Hepatocyte (in vitro differentiated cells): ENCODE results near the gene PKNOX2. TPM values are rescaled to one million over a fixed set of nuclear protein-coding genes. Genes with fewer than 3 reads are reported as not detected.

Experiments
- DNase-seq: peaks from one replicate; pipeline ENCODE4 v3.0.0-alpha.2; 2016; ENCODE audit warnings: low spot score
- H2AFZ ChIP-seq: fragments of 200-600 bp; sonication (generic); 2 replicates; pipeline ENCODE4 v1.6.0; 2016; ENCODE audit warnings: antibody characterized with exemption, mild to moderate bottlenecking
- H3K27ac ChIP-seq: fragments of 200-600 bp; sonication (generic); 2 replicates; pipeline ENCODE4 v1.5.1; 2016; ENCODE audit warnings: mild to moderate bottlenecking
- H3K27me3 ChIP-seq: fragments of 200-600 bp; sonication (generic); 2 replicates; pipeline ENCODE4 v1.6.1; 2016
- H3K36me3 ChIP-seq: fragments of 200-600 bp; sonication (generic); replicated peaks from 2 replicates; pipeline ENCODE4 v1.5.1; 2016; ENCODE audit warnings: low read depth; ENCODE audit not compliant: insufficient read depth
- H3K4me1 ChIP-seq: fragments of 200-600 bp; sonication (generic); 2 replicates; pipeline ENCODE4 v1.5.1; 2016; ENCODE audit warnings: mild to moderate bottlenecking, moderate library complexity; ENCODE audit not compliant: insufficient read depth
- H3K4me2 ChIP-seq: fragments of 200-600 bp; sonication (generic); 2 replicates; pipeline ENCODE4 v1.6.0; 2016
- H3K4me3 ChIP-seq: fragments of 200-600 bp; sonication (generic); 2 replicates; pipeline ENCODE4 v1.5.1; 2016; ENCODE audit warnings: mild to moderate bottlenecking
- H3K79me2 ChIP-seq: fragments of 200-600 bp; sonication (generic); 2 replicates; pipeline ENCODE4 v1.6.0; 2017; ENCODE audit warnings: mild to moderate bottlenecking
- H3K9me2 ChIP-seq: fragments of 200-600 bp; sonication (generic); replicated peaks from 2 replicates; pipeline ENCODE4 v1.6.0; 2017; ENCODE audit warnings: mild to moderate bottlenecking; ENCODE audit not compliant: insufficient read depth
- H3K9me3 ChIP-seq: fragments of 200-600 bp; sonication (generic); 2 replicates; pipeline ENCODE4 v1.5.1; 2016; ENCODE audit warnings: low read depth, mild to moderate bottlenecking
- H4K20me1 ChIP-seq: fragments of 200-600 bp; sonication (generic); 2 replicates; pipeline ENCODE4 v1.6.0; 2016; ENCODE audit warnings: mild to moderate bottlenecking; ENCODE audit not compliant: insufficient read depth, poor library complexity, severe bottlenecking
- EZH2 ChIP-seq: fragments of 200-600 bp; sonication (generic); IDR thresholded peaks from 2 replicates; pipeline ENCODE4 v1.6.1; 2016; ENCODE audit warnings: antibody characterized with exemption, mild to moderate bottlenecking, borderline replicate concordance
- EZH2phosphoT487 ChIP-seq: fragments of 200-600 bp; sonication (generic); IDR thresholded peaks from one replicate; pipeline ENCODE4 v1.6.1; 2018; ENCODE audit warnings: antibody characterized with exemption, mild to moderate bottlenecking, low read depth, moderate library complexity; ENCODE audit not compliant: unreplicated experiment, severe bottlenecking
- WGBS: methylation state at CpG from one replicate; pipeline ENCODE4 v1.1.6; 2016; ENCODE audit warnings: low lambda C conversion rate; ENCODE audit errors: missing lambda C conversion rate; 5-methylcytosine and 5-hydroxymethylcytosine counted together
- polyA plus RNA-seq: library from polyadenylated mRNA; unstranded; fragments of >200 nt; fragmentation: Nextera tagmentation; extraction: Ambion mirVana; gene quantifications from 2 replicates; pipeline ENCODE4 v1.2.1, GENCODE V29; 2016
- total RNA-seq: library from RNA; depleted of rRNA; stranded (reverse); fragments of >200 nt; gene quantifications from 2 replicates; pipeline ENCODE4 v1.2.3, GENCODE V29; 2014
- TF ChIP-seq, protein P1 (sequence below): fragments of 200-600 bp; sonication (generic); IDR thresholded peaks from 2 replicates; pipeline ENCODE4 v1.5.1; 2016; ENCODE audit warnings: antibody characterized with exemption, mild to moderate bottlenecking; ENCODE audit not compliant: poor library complexity

Gene PKNOX2
- total and polyA plus RNA-seq, 2 experiments from 2014 or later = 3.0 to 3.1 TPM

DNA sequence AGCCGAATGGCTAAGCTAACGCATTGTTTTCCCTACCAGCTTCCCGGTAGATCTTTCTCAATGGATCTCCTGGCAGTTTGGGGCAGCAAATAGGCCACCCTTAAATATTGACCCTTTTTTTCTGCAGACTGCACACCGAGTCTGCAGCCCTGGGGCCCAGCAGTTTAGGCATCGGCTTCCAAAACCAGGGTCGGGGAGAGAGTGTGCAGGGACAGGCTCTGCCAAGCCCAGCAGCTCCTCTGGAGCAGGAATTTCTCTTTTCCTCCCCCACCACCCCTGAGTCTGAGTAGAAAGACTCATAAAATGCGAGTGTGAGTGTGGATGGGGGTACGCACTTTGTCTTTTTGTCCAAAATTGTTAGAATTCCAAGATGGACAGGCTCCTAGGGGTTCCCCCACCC is 218.3 kb downstream of the PKNOX2 start:
- Histone ChIP-seq H3K4me3 (no peak overlapping the region), H3K79me2 (no peaks in the 10 kb centered on the region), H3K27ac (no peak overlapping the region), H3K36me3 (no peaks in the 10 kb centered on the region), H3K9me3 (no peaks in the 10 kb centered on the region), H3K4me1 (no peaks in the 10 kb centered on the region), H3K27me3 (no peaks in the 10 kb centered on the region), H3K9me2 (no peaks in the 10 kb centered on the region), H2AFZ (no peak overlapping the region), H4K20me1 (no peaks in the 10 kb centered on the region), H3K4me2 (no peak overlapping the region)
- TF ChIP-seq, protein P1, sequence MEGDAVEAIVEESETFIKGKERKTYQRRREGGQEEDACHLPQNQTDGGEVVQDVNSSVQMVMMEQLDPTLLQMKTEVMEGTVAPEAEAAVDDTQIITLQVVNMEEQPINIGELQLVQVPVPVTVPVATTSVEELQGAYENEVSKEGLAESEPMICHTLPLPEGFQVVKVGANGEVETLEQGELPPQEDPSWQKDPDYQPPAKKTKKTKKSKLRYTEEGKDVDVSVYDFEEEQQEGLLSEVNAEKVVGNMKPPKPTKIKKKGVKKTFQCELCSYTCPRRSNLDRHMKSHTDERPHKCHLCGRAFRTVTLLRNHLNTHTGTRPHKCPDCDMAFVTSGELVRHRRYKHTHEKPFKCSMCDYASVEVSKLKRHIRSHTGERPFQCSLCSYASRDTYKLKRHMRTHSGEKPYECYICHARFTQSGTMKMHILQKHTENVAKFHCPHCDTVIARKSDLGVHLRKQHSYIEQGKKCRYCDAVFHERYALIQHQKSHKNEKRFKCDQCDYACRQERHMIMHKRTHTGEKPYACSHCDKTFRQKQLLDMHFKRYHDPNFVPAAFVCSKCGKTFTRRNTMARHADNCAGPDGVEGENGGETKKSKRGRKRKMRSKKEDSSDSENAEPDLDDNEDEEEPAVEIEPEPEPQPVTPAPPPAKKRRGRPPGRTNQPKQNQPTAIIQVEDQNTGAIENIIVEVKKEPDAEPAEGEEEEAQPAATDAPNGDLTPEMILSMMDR = no peak
- TF ChIP-seq EZH2phosphoT487 = no peak
- no peak for TF ChIP-seq EZH2
- no peak for DNase-seq
- WGBS = 61% methylated on average over 8 of the region's 8 CpGs

DNA sequence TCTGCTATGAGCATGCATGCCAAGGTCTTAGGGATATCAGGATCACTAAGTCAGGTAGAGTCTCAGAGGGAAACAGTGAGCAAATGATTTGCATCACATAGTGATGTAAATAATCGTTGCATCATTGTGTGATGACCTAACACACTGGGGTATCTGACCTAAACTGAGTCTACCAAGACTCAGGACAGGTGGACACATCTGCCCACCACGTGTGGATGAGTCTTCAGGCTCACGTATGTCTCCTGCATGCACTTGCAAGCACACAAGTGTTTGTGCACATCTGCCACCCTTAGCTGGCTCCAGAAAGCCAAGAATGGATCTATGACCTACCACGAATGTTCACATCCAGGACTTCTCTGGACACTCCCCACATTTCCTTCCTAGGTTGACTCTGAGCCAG is 220.3 kb downstream of the PKNOX2 start:
- Histone ChIP-seq H3K4me2 (no peak overlapping the region), H3K27me3 (no peaks in the 10 kb centered on the region), H4K20me1 (no peaks in the 10 kb centered on the region), H3K27ac (no peak overlapping the region), H3K9me2 (no peaks in the 10 kb centered on the region), H3K79me2 (no peaks in the 10 kb centered on the region), H2AFZ (no peak overlapping the region), H3K4me3 (no peak overlapping the region), H3K36me3 (no peaks in the 10 kb centered on the region), H3K9me3 (no peaks in the 10 kb centered on the region), H3K4me1 (no peaks in the 10 kb centered on the region)
- TF ChIP-seq EZH2 = no peak
- TF ChIP-seq, protein P1 = no peak
- no peak for TF ChIP-seq EZH2phosphoT487
- WGBS = 95% methylated on average over 4 of the region's 4 CpGs
- no peak for DNase-seq

DNA sequence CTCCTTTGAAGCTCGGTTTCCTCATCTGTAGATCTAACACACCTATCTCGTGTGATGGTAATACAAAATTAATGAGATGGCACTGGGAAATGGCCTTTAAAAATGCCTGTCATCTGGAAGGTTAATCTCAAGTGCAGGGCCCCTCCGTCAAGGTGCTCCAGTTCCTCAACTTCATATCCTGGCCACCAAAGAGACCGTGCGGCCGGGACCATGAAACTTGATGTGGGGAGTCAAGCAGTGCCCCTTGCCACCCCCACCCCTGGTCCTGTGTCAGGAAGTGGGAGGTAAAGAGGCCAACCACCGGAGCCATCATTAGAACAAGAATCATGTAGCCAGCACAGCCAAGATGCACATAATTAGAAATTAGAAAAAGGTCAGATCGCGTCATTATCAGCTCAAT is 223.3 kb downstream of the PKNOX2 start:
- WGBS = 86% methylated on average over 9 of the region's 9 CpGs
- no peaks in the 10 kb centered on the region for H3K79me2 ChIP-seq
- H3K27ac ChIP-seq = no peak overlapping the region
- no peaks in the 10 kb centered on the region for H3K9me3 ChIP-seq
- no peak for DNase-seq
- peaks cover 5% of the 10 kb centered on the region for H3K4me1 ChIP-seq
- no peaks in the 10 kb centered on the region for H3K27me3 ChIP-seq
- TF ChIP-seq EZH2 (no peak), EZH2phosphoT487 (no peak)
- TF ChIP-seq, protein P1 = no peak
- H4K20me1 ChIP-seq = no peaks in the 10 kb centered on the region
- H3K4me3 ChIP-seq = no peak overlapping the region
- H3K4me2 ChIP-seq = no peak overlapping the region
- no peaks in the 10 kb centered on the region for H3K36me3 ChIP-seq
- H3K9me2 ChIP-seq = no peaks in the 10 kb centered on the region
- no peak overlapping the region for H2AFZ ChIP-seq

DNA sequence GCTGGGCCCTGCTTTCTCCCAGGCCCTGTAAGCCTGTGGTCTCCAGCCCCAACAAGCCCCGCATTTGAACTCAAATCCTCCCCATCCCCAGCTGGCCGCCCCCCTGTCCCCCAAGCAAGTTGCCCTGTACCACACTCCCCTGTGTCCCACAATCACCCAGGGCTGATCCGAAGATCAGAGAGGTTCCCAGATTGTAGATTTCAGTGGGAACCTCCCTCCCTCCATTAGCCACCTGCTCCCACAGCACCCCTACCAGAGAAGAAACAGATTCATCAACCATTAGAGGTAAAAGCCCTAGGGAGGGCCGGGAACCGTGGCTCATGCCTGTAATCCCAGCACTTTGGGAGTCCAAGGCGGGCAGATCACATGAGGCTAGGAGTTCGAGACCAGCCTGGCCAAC is 224.1 kb downstream of the PKNOX2 start:
- Histone ChIP-seq H3K4me1 (peaks cover 5% of the 10 kb centered on the region), H2AFZ (no peak overlapping the region), H3K36me3 (no peaks in the 10 kb centered on the region), H3K27ac (no peak overlapping the region), H3K27me3 (no peaks in the 10 kb centered on the region), H3K79me2 (no peaks in the 10 kb centered on the region), H3K9me2 (no peaks in the 10 kb centered on the region), H3K4me2 (no peak overlapping the region), H4K20me1 (no peaks in the 10 kb centered on the region), H3K4me3 (no peak overlapping the region), H3K9me3 (no peaks in the 10 kb centered on the region)
- no peak for TF ChIP-seq EZH2phosphoT487
- no peak for TF ChIP-seq EZH2
- TF ChIP-seq, protein P1 = no peak
- no peak for DNase-seq
- WGBS = 97% methylated on average over 7 of the region's 7 CpGs
